ENCODE results near the gene PRKN.

PRKN gene

GRCh38 chr6:162528538-162528937 is 199.0 kb downstream of the PRKN start:
- no peak for DNase-seq

- no peak for DNase-seq
Measured at GRCh38 chr6:162526960-162527359, 200.6 kb downstream of the PRKN start.

- DNase-seq: no peak
Measured at GRCh38 chr6:162525181-162525580, 202.4 kb downstream of the PRKN start.

- no peak for DNase-seq
Measured at GRCh38 chr6:162512744-162513143, 214.8 kb downstream of the PRKN start.

- DNase-seq: no peak
Measured at GRCh38 chr6:162497389-162497788, 230.2 kb downstream of the PRKN start.

GRCh38 chr6:162493917-162494316 is 233.6 kb downstream of the PRKN start:
- no peak for DNase-seq

- no peak for DNase-seq
Measured at GRCh38 chr6:162491637-162492036, 235.9 kb downstream of the PRKN start.

GRCh38 chr6:162489101-162489976 is 238.2 kb downstream of the PRKN start:
- no peak for DNase-seq

GRCh38 chr6:162488444-162488843 is 239.1 kb downstream of the PRKN start:
- no peak for DNase-seq

- no peak for DNase-seq
Measured at GRCh38 chr6:162485464-162485863, 242.1 kb downstream of the PRKN start.

GRCh38 chr6:162481938-162482337 is 245.6 kb downstream of the PRKN start:
- no peak for DNase-seq

GRCh38 chr6:162481320-162481719 is 246.2 kb downstream of the PRKN start:
- DNase-seq: no peak

GRCh38 chr6:162478192-162478671 is 249.3 kb downstream of the PRKN start:
- no peak for DNase-seq

GRCh38 chr6:162474722-162475121 is 252.8 kb downstream of the PRKN start:
- no peak for DNase-seq

GRCh38 chr6:162471842-162472241 is 255.7 kb downstream of the PRKN start:
- no peak for DNase-seq

GRCh38 chr6:162468326-162468725 is 259.2 kb downstream of the PRKN start:
- DNase-seq: no peak

GRCh38 chr6:162467679-162468078 is 259.9 kb downstream of the PRKN start:
- no peak for DNase-seq

- DNase-seq: no peak
Measured at GRCh38 chr6:162463576-162463975, 264.0 kb downstream of the PRKN start.

- no peak for DNase-seq
Measured at GRCh38 chr6:162459985-162460384, 267.6 kb downstream of the PRKN start.

- DNase-seq: no peak
Measured at GRCh38 chr6:162450358-162450757, 277.2 kb downstream of the PRKN start.

- DNase-seq: no peak
Measured at GRCh38 chr6:162448294-162448693, 279.3 kb downstream of the PRKN start.

GRCh38 chr6:162443101-162443500 is 284.5 kb downstream of the PRKN start:
- DNase-seq: no peak

- DNase-seq: no peak
Measured at GRCh38 chr6:162442687-162443086, 284.9 kb downstream of the PRKN start.

GRCh38 chr6:162441991-162442390 is 285.6 kb downstream of the PRKN start:
- no peak for DNase-seq

- DNase-seq: no peak
Measured at GRCh38 chr6:162438980-162439379, 288.6 kb downstream of the PRKN start.
